ENCODE data around the gene JAZF1.

GRCh38 chr7:28165961-28166955 is 14.3 kb downstream of the JAZF1 start:
- TF ChIP-seq CTCF (IDR thresholded peaks at IDR 0.05; ENCODE audit: insufficient read depth, low read length, poor library complexity, severe bottlenecking) (no peak), EZH2phosphoT487 (conservative IDR thresholded peaks at IDR 0.05; ENCODE audit: low read length) (no peak)

Measured in SU-DHL-6 (cell line).